GM21367 (cell line): Measurements from ENCODE around the gene LAG3.

Source experiments
- ATAC-seq: cut with Tn5 transposase; IDR thresholded peaks from one replicate; pipeline ENCODE4 v1.9.1; 2021; ENCODE audit not compliant: unreplicated experiment

The LAG3 gene

DNA sequence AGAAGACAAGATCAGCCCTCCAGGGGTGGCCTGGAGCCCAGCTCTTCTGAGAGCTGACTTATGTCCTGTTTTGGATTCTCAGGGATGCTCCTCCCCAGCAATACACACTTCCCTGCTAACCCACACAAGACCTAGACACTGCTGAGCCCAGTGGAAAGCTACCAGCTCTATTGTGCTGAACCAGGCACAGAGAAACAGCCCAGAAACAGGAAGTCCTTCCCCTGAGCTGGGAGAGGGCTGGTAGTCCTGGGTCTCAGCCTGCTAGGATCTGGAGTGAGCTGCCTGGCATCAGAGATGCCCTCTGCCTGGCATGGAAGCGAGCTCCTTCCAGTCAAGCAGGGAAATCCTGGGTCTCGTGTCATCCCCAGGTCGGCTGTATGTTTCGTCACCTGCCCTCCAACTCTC lies 1.2 kb upstream of the LAG3 start:
- ATAC-seq: no peak

DNA sequence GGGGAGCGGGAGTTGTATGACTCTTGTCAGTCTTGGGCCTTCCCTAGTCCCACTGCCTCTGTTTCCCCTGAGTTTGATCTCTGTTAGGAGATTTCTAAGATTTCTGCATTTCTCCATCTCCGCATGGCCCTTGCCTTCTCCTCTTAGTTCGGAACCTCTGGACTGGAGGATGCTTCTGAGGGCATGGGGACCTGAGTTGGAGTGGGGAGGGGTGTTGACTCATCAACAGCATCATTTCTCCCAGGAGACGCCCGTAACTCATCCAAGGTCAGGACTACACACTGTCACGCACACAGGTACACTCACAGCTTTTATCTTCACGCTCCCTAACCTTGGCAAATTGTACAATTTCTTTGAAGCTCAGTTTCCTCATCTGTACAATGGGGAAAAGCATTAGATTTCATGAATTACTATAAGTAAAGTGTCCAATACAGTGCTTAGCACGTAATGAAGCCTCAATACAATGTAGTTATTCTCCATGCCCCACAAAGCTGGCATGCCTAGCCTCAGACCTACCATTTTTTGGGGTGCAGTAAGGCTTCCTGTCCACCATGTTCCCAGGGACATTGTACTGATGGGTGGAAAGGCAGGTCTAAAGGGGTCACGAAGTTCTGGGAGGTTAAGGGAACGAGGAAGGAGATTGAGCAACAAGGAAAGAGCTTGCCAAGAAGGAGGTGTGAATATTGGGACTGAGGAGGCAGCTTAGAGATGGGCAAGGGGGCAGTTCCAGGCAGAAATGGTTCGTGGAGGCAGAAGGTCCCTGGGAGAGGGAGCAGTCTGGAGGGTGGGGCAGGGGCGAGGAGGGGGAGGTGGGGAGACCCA lies 600 bp upstream of the LAG3 start:
- ATAC-seq: no peak

GRCh38 chr12:6772726-6773589 lies 638 bp downstream of the LAG3 start:
- no peak for ATAC-seq

DNA sequence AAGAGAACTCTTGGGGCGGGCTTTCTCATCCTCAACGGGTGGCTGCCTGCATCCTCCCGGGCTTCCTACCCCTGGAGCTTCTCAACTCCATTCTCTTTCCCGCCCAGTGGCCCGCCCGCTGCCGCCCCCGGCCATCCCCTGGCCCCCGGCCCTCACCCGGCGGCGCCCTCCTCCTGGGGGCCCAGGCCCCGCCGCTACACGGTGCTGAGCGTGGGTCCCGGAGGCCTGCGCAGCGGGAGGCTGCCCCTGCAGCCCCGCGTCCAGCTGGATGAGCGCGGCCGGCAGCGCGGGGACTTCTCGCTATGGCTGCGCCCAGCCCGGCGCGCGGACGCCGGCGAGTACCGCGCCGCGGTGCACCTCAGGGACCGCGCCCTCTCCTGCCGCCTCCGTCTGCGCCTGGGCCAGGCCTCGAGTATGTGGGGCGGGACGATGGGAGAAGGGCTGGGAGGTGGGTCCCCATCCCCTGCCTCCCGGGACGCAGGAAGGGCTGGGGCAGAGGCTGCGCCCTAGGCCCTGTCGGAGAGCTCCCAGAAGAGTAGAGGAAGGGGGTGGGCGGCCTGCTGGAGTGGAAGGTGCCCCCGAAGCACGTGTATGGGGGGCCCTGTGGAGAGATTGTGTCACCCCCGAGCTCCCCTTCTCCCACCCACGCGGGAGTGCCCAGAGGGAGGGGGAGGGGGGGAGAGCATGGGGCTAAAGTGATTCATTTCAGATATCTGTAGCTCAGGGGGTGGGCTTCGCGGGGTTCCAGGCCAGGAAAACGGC lies 1.5 kb downstream of the LAG3 start:
- no peak for ATAC-seq

GRCh38 chr12:6774499-6775062 lies 2.3 kb downstream of the LAG3 start:
- no peak for ATAC-seq

DNA sequence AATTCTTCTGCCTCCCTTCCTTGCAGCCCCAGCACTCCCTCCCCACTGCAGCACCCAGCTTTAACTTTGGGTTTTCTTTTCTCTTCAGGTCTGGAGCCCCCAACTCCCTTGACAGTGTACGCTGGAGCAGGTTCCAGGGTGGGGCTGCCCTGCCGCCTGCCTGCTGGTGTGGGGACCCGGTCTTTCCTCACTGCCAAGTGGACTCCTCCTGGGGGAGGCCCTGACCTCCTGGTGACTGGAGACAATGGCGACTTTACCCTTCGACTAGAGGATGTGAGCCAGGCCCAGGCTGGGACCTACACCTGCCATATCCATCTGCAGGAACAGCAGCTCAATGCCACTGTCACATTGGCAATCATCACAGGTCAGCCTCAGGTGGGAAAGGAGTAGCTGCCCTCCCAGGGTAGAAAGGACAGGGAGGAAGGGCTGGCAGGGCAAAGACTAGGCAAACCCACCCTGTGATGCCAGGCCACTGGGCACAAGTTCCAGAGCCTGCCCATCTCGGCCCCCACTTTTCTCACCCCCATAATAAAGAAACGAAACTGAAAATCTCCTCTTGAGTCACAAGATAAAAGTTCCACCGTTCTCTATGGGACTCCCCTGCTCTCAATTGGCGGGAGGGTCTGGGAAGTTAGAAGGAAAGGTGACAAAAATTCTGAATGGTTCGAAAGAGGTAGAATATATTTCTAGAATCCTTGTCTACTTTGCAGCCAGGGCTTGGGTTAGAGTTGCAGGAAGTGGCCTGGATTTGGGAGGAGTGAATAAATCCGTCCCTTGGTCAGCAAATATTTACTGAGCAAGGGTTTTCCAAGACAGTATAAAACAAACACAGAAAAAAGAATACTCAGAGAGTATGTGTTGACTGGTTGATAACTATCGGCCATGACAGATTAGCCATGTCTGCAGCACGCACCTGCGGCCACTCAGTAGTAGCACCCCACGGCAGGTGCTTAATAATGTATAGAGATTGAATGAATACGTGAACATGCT lies 3.2 kb downstream of the LAG3 start:
- ATAC-seq: no peak

DNA sequence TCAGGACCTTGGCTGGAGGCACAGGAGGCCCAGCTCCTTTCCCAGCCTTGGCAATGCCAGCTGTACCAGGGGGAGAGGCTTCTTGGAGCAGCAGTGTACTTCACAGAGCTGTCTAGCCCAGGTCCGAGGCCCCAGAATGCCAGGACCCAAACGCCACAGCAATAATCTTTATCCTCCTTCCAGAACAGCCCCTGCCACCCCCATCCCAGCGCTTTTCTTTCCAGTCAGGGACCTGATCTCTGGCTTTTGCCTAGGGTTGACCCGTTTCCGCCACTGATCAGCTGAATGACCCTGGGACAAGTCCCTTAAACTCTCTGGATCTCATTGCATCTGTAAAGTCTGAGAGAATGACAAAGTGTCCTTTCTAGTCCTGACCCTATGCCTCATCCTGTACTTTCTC lies 5.1 kb downstream of the LAG3 start:
- no peak for ATAC-seq

DNA sequence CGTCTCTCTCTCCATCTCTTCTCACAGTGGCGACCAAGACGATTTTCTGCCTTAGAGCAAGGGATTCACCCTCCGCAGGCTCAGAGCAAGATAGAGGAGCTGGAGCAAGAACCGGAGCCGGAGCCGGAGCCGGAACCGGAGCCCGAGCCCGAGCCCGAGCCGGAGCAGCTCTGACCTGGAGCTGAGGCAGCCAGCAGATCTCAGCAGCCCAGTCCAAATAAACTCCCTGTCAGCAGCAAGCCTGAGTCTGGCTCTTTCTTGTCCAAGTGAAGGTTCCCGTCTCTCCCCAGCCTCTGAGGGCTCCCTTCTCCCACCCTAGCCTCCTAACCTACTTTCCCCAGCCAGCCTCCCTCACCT lies 5.9 kb downstream of the LAG3 start:
- no peak for ATAC-seq

- ATAC-seq: peak; percentile 57
Measured at GRCh38 chr12:6778574-6779550, 6.5 kb downstream of the LAG3 start.

DNA sequence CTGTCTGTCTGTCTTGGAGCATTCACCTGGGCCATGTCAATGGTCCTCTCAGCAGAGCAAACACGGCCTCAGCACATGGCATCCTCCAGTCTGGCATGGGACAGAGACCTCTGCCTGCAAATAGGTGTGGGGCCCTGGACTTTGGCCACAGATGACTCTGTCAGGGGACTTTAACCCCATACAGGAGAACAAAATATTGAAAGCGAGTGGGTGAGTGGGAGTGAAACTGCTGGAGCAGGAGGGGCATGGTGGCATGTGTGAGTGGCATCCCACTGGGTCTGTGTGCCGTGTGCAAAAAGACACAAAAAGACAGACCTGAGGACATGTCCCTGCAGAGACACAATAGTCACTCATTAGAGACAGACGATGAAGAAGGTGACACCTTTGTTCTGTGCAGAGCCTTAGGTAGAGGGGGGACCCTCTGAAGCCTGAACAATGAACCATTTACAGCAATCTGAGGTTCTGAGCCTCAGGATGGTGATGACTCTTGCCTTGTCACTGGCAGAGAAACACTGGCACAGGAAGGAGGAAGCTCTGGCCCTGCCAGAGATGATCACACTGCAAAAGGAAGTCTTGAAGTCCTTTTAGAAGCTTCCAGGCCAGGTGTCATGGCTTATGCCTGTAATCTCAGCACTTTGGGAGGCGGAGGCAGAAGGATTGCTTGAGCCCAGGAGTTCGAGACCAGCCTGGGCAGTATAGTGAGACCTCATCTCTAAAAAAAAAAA lies 7.5 kb downstream of the LAG3 start:
- ATAC-seq: no peak

DNA sequence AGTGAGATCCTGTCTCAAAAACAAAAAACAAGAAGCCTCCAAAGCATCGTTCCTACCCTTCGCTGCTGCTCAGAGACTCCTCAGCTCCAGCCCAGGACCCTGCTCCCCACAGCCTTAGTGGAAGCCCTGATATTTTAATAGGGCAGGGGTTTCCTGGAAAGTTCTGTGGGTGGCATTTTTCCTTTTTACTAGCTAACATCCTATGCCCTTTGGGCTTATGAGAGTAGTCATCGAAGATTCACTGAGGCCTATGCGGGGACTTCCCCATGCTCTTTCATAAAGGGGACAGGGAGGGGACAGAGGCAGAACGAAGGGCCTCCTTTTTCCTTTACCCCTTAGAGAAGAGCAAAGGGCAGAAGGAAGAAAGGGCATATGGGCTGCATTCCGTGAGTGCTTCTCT lies 8.3 kb downstream of the LAG3 start:
- ATAC-seq: no peak

GRCh38 chr12:6782119-6782518 lies 9.8 kb downstream of the LAG3 start:
- ATAC-seq: no peak

DNA sequence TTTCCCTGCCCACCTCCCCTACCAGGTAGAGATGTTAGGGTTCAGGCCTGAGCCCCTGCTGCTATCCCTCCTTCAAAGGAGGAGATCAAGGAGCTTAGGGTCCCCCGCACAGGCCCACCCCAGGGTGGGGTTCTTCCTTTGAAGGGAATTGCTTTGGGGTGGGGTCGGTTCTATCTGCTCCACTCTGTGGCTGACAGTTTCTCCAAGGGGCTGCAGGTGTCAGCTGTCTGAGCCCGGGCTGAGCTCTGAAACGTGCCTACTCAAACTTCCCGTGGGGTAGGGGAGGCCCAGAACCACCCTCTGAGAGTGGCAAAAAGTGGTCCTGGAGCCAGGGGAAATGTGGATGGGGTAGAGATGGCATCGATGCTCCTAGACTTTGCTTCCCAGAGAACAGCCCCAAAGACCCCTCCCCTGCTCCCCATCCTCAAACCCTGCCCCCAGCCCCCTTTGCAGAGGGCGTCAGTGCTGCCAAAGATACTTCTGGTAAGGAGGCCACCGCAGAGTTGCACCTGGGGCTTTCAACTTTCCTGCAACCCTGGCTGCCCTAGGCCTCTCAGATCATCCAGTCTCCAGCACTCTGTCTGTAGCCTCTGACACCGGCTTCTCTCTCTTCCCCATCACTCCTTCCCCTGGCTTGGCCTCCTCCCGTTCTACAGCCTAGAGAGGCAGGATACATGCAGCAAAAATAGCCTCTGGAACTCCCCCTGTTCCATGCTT lies 10.7 kb downstream of the LAG3 start:
- ATAC-seq: no peak

- no peak for ATAC-seq
Measured at GRCh38 chr12:6783828-6784227, 11.5 kb downstream of the LAG3 start.

GRCh38 chr12:6784296-6784695 lies 12.0 kb downstream of the LAG3 start:
- ATAC-seq: no peak

DNA sequence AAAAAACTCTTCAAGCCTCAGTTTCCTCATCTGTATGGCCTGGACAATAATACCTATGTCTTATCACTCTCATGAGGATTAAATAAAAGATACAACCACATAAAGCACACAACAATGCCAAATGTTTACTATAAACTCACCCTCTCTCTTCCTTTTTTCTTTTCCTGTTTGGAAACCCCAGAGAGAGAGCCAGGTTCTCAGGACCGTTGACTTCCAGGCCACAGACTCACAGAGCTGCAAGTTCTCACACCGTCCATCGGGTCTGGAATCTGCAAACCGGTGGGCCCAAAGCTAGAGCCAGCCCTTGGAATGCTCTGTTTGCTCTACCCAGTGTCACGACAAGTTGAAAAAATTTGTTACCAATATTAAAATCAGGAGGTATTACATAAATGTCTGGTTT lies 12.4 kb downstream of the LAG3 start:
- ATAC-seq: no peak

GRCh38 chr12:6786416-6787094 lies 14.2 kb downstream of the LAG3 start:
- ATAC-seq: no peak
